HCT116 (cell line): Measurements from ENCODE around the gene SORCS2.

Experiments used
- CEBPB ChIP-seq: IDR thresholded peaks from 2 replicates; pipeline ENCODE4 v1.6.1; 2012; ENCODE audit warnings: low read depth
- JUND ChIP-seq: IDR thresholded peaks from 2 replicates; pipeline ENCODE4 v1.6.1; 2012
- POLR2A ChIP-seq: IDR thresholded peaks from 2 replicates; pipeline ENCODE4 v1.7.0; 2011; ENCODE audit warnings: borderline replicate concordance; ENCODE audit not compliant: insufficient read depth, insufficient read length; ENCODE audit errors: extremely low read depth
- POLR2AphosphoS5 ChIP-seq: IDR thresholded peaks from 2 replicates; pipeline ENCODE4 v1.6.1; 2011; ENCODE audit warnings: mild to moderate bottlenecking, low read depth, low read length, moderate library complexity
- RAD21 ChIP-seq: IDR thresholded peaks from 2 replicates; pipeline ENCODE4 v1.6.1; 2012; ENCODE audit warnings: low read depth, mild to moderate bottlenecking
- SIN3A ChIP-seq: IDR thresholded peaks from 2 replicates; pipeline ENCODE4 v1.6.1; 2012; ENCODE audit warnings: low read depth
- TF ChIP-seq, protein P1 (sequence below), 3 experiments: fragments of 200-600 bp in 1 of 3; sonication (generic) in 1 of 3; IDR thresholded peaks in 2 of 3; conservative IDR thresholded peaks in 1 of 3; 2 replicates each; pipeline ENCODE4 v1.5.1; 2012 to 2017; ENCODE audit warnings: low read depth in 2 of 3, low read length in 2 of 3, antibody characterized with exemption in 1 of 3, borderline replicate concordance in 1 of 3, control low read depth in 1 of 3, mild to moderate bottlenecking in 1 of 3, mixed read lengths in 1 of 3, mixed run types in 1 of 3, moderate library complexity in 1 of 3; ENCODE audit not compliant: insufficient read depth in 1 of 3

GRCh38 chr4:7710126-7710525 is 517.8 kb downstream of the SORCS2 start:
- TF ChIP-seq POLR2AphosphoS5 (no peak), RAD21 (no peak), SIN3A (no peak), POLR2A (no peak), JUND (no peak), CEBPB (no peak)
- TF ChIP-seq, protein P1, sequence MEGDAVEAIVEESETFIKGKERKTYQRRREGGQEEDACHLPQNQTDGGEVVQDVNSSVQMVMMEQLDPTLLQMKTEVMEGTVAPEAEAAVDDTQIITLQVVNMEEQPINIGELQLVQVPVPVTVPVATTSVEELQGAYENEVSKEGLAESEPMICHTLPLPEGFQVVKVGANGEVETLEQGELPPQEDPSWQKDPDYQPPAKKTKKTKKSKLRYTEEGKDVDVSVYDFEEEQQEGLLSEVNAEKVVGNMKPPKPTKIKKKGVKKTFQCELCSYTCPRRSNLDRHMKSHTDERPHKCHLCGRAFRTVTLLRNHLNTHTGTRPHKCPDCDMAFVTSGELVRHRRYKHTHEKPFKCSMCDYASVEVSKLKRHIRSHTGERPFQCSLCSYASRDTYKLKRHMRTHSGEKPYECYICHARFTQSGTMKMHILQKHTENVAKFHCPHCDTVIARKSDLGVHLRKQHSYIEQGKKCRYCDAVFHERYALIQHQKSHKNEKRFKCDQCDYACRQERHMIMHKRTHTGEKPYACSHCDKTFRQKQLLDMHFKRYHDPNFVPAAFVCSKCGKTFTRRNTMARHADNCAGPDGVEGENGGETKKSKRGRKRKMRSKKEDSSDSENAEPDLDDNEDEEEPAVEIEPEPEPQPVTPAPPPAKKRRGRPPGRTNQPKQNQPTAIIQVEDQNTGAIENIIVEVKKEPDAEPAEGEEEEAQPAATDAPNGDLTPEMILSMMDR (IDR thresholded peaks at IDR 0.05 in 2 of 3, conservative IDR thresholded peaks at IDR 0.05 in 1 of 3; ENCODE audit: borderline replicate concordance in 1 of 3, insufficient read depth in 1 of 3, low read depth in 2 of 3, low read length in 2 of 3) = no peak
